ENCODE data around the gene CDK16. TPM values are rescaled to one million over a fixed set of nuclear protein-coding genes. Genes with fewer than 3 reads are reported as not detected.

The CDK16 gene
- total and polyA plus RNA-seq, 2 of the 4 experiments (the other 2 are of a cell fraction), result 85.3 to 106 TPM

DNA sequence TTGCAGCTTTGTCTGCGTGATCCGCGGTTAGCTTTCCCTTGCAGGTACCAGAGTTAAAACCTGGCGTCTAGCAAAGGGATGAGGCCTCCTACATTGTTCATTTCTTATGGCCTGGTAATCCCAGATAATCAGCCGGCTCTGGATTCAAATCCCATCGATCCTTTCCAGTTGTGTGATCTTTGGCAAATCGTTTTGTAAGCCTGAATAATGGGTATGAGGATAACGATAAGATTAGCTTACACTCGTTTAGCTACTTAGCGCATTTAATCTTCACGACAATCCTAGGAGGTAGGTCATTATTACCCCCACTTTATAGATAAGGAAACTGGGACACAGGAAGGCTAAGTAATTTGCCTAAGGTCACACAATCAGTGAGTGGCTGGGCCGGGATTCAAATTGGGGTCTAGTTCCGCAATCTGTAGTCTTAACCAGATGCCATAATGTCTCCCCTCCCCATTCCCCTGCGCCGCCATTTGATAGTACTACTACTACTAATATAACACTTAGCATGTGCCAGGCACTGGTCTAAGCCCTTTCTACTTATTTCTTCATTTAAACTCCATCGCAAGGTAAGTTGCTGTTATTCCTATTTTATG is 26.6 kb upstream of the CDK16 start:
- Histone ChIP-seq H4K5ac (ENCODE audit: low read depth, low read length) (no peak overlapping the region), H3K4me3 (ENCODE audit: insufficient read depth, low read depth, low read length) (peak overlapping the region; percentile 60), H2AK9ac (replicated peaks; ENCODE audit: low read depth, low read length, poor library complexity) (peak overlapping the region; percentile 40), H4K8ac (ENCODE audit: low read depth in 2 of 2, low read length in 2 of 2) (peak overlapping the region in 1 of 2 experiments; percentile 4; a peak in 1 of 4 replicates), H4K20me1 (ENCODE audit: insufficient read depth, low read length) (peaks cover 27% of the 10 kb centered on the region), H3K9ac (ENCODE audit: low read depth, low read length) (peak overlapping the region; percentile 16; the same call in 1 of the 2 replicates), H2BK20ac (ENCODE audit: low read depth, low read length) (no peak overlapping the region), H3K4me2 (ENCODE audit: low read depth, low read length) (peak overlapping the region; percentile 66), H3K27me3 (ENCODE audit: control insufficient read depth, insufficient read depth, low read length) (no peaks in the 10 kb centered on the region; the same call in 1 of the 2 replicates), H2BK120ac (ENCODE audit: low read depth, low read length) (no peak overlapping the region), H3K23ac (ENCODE audit: low read depth, low read length) (0 out of 2 replicates have a peak overlapping the region, but pooled peaks have one; percentile 62), H3K9me1 (ENCODE audit: insufficient read depth, low read length) (no peaks in the 10 kb centered on the region; the same call in 1 of the 2 replicates), H3K4ac (ENCODE audit: low read depth, low read length) (no peak overlapping the region), H3K79me1 (ENCODE audit: low read depth in 1 of 2, low read length in 2 of 2) (peaks cover 8 to 31% of the 10 kb centered on the region in 2 experiments), H3K9me3 (ENCODE audit: control insufficient read depth, insufficient read depth, low read length) (no peaks in the 10 kb centered on the region), H3K56ac (ENCODE audit: extremely low read depth, insufficient read depth, low read length) (no peak overlapping the region), H4K91ac (ENCODE audit: insufficient read depth, low read depth, low read length) (no peak overlapping the region), H3K14ac (replicated peaks; ENCODE audit: low read depth, low read length) (0 out of 2 replicates have a peak overlapping the region, but pooled peaks have one; percentile 33), H2AFZ (replicated peaks; ENCODE audit: low read length, poor library complexity) (peak overlapping the region; percentile 67), H3K36me3 (ENCODE audit: control insufficient read depth, insufficient read depth, low read length) (peaks cover 10% of the 10 kb centered on the region), H3K18ac (ENCODE audit: low read depth, low read length) (no peak overlapping the region), H3K27ac (ENCODE audit: insufficient read depth, low read length) (no peak overlapping the region), H2AK5ac (ENCODE audit: low read depth, low read length) (no peak overlapping the region), H3K4me1 (ENCODE audit: control insufficient read depth, insufficient read depth, low read length) (peaks cover 15% of the 10 kb centered on the region), H2BK15ac (ENCODE audit: low read depth, low read length) (no peak overlapping the region), H2BK5ac (ENCODE audit: low read depth, low read length, poor library complexity, severe bottlenecking) (no peak overlapping the region)
- ChIA-PET CTCF (interaction anchor here (0.6 kb wide), 1 partner anchor 106 kb away, joined by 3 read pairs; no protein-coding TSS in a partner anchor), POLR2A (ENCODE audit: unreplicated experiment) (no interaction called here)
- no CpG with 5 or more reads among the region's 16 CpGs for WGBS, 2 experiments (ENCODE audit: extremely low coverage in 2 of 2, insufficient read length in 1 of 2)
- intact Hi-C loops (cut with micrococcal nuclease), result loop anchor here (2.0 to 5.0 kb wide), 4 partner anchors 121 to 833 kb away; partner anchors contain the start of gene ZNF41
- no TSS peak for BruUV-seq (replicated peaks)
- dilution Hi-C loops (cut with HindIII; ENCODE audit: low sequenced_read_pairs, unreplicated experiment), result no loop called here
- no peak for DNase-seq
- TF ChIP-seq POLR2A (IDR thresholded peaks at IDR 0.05; ENCODE audit: low read depth, low read length) (no peak), RCOR1 (IDR thresholded peaks at IDR 0.05; ENCODE audit: insufficient replicate concordance, low read length) (no peak), NFE2L2 (IDR thresholded peaks at IDR 0.05; ENCODE audit: low read depth, low read length) (no peak), CHD1 (IDR thresholded peaks at IDR 0.05; ENCODE audit: low read depth, low read length) (no peak), CEBPB (IDR thresholded peaks at IDR 0.05; ENCODE audit: low read depth, low read length) (no peak), BHLHE40 (IDR thresholded peaks at IDR 0.05; ENCODE audit: low read depth, low read length) (no peak), RFX5 (IDR thresholded peaks at IDR 0.05; ENCODE audit: low read depth, low read length) (no peak), FOS (IDR thresholded peaks at IDR 0.05; ENCODE audit: low read depth, low read length) (no peak)
- TF ChIP-seq, protein P1, sequence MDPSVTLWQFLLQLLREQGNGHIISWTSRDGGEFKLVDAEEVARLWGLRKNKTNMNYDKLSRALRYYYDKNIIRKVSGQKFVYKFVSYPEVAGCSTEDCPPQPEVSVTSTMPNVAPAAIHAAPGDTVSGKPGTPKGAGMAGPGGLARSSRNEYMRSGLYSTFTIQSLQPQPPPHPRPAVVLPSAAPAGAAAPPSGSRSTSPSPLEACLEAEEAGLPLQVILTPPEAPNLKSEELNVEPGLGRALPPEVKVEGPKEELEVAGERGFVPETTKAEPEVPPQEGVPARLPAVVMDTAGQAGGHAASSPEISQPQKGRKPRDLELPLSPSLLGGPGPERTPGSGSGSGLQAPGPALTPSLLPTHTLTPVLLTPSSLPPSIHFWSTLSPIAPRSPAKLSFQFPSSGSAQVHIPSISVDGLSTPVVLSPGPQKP (IDR thresholded peaks at IDR 0.05; ENCODE audit: borderline replicate concordance, low read depth, low read length), result no peak
- no peak for ATAC-seq (ENCODE audit: low read depth)
- in situ Hi-C loops (cut with MboI; ENCODE audit: low sequenced_read_pairs), result loop anchor here (10.0 kb wide), 2 partner anchors 193 to 333 kb away; no protein-coding TSS in a partner anchor
